Measurements from ENCODE around the gene ADIPOQ. TPM values are rescaled to one million over a fixed set of nuclear protein-coding genes. Genes with fewer than 3 reads are reported as not detected.
A peak's percentile ranks its signal among the peaks of the same experiment; 100 is the strongest.
"Not testable (repeated sequence)": the region's sequence is repeated elsewhere in the genome, so short reads cannot be mapped to it uniquely, and the experiment has no call there.

Gene ADIPOQ
- total RNA-seq, 4 donors from 2014 or later: 0.23 to 34.5 (median 0.57) TPM

DNA sequence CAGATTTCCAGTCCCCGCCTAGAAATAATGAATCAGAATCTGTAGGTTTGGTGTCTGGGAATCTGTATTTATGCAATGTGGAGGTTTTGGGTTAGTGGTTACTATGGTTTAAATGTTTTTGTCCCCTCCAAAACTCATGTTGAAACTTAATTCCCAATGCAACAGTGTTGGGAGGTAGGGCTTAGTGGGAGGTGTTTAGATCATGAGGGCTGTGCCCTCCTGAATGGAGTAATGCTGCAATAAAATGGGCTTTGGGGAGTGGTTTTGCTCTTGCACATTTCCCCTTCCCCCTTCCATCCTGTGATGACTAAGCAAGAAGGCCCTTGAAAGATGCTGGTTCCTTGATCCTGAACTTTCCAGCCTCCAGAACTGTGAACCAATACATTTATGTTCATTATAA is 27.1 kb upstream of the ADIPOQ start:
- Histone ChIP-seq H3K4me3 (no peak overlapping the region), H3K4me1 (no peaks in the 10 kb centered on the region), H3K27ac (no peak overlapping the region), H3K27me3 (peaks cover 15% of the 10 kb centered on the region), H3K9me3 (no peaks in the 10 kb centered on the region), H3K36me3 (no peaks in the 10 kb centered on the region)
- TF ChIP-seq, protein P1, sequence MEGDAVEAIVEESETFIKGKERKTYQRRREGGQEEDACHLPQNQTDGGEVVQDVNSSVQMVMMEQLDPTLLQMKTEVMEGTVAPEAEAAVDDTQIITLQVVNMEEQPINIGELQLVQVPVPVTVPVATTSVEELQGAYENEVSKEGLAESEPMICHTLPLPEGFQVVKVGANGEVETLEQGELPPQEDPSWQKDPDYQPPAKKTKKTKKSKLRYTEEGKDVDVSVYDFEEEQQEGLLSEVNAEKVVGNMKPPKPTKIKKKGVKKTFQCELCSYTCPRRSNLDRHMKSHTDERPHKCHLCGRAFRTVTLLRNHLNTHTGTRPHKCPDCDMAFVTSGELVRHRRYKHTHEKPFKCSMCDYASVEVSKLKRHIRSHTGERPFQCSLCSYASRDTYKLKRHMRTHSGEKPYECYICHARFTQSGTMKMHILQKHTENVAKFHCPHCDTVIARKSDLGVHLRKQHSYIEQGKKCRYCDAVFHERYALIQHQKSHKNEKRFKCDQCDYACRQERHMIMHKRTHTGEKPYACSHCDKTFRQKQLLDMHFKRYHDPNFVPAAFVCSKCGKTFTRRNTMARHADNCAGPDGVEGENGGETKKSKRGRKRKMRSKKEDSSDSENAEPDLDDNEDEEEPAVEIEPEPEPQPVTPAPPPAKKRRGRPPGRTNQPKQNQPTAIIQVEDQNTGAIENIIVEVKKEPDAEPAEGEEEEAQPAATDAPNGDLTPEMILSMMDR (IDR thresholded peaks at IDR 0.05): no peak
- TF ChIP-seq EP300 (IDR thresholded peaks at IDR 0.05) (no peak), POLR2A (IDR thresholded peaks at IDR 0.05) (no peak), POLR2AphosphoS5 (IDR thresholded peaks at IDR 0.05) (no peak)
- no peak for ATAC-seq
- 80 to 89% methylated on average over 1 of the region's 1 CpG for WGBS, 2 donors (ENCODE audit: low coverage in 1 of 2)

DNA sequence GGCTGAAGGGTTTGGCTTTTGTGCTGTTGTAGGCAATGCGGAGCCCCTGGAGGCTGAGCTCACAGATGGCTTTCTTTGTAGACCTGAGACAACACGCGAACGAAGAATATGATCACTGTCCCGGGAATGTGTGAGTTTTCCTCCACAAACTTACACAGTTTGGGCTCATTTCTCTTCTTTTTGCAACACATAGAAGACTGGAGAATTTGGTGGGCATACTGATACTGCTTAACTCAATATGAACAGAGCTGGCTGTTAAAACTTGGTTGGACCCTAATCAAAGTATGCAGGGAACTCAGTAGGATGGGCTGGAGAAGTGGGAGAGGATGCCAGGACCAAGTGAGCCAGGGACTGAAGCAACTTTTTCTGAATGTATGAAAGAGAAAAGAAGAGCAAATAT is 24.0 kb upstream of the ADIPOQ start:
- ATAC-seq: no peak
- Histone ChIP-seq H3K9me3 (no peaks in the 10 kb centered on the region), H3K36me3 (no peaks in the 10 kb centered on the region), H3K4me3 (no peak overlapping the region), H3K27ac (no peak overlapping the region), H3K27me3 (no peaks in the 10 kb centered on the region), H3K4me1 (no peaks in the 10 kb centered on the region)
- TF ChIP-seq POLR2AphosphoS5 (IDR thresholded peaks at IDR 0.05) (no peak), POLR2A (IDR thresholded peaks at IDR 0.05) (no peak), EP300 (IDR thresholded peaks at IDR 0.05) (no peak)
- TF ChIP-seq, protein P1 (IDR thresholded peaks at IDR 0.05): no peak
- WGBS, 2 donors (ENCODE audit: low coverage in 1 of 2): 93% methylated on average over 3 to 5 of the region's 5 CpGs

DNA sequence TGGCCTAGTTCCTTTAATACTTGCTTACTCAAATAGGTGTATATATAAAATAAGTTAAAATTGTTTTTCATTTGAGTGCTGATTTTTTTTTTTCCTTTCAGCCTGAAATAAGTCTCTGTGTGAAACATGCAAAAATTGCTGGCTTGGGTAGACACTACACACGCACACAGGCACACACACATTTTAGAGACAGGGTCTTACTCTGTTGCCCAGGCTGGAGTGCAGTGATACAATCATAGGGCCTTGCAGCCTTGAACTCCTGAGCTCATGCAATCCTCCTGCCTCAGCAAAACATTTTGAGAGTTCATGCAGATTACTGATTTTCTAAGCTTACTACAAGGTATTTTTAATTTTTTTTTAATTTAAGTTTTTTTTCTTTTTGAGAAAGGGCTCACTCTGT is 23.6 kb upstream of the ADIPOQ start:
- no peak overlapping the region for H3K27ac ChIP-seq
- H3K36me3 ChIP-seq: no peaks in the 10 kb centered on the region
- no peak for TF ChIP-seq POLR2AphosphoS5 (IDR thresholded peaks at IDR 0.05)
- TF ChIP-seq EP300 (IDR thresholded peaks at IDR 0.05): no peak
- TF ChIP-seq POLR2A (IDR thresholded peaks at IDR 0.05): no peak
- TF ChIP-seq, protein P1 (IDR thresholded peaks at IDR 0.05): no peak
- H3K4me3 ChIP-seq: no peak overlapping the region
- 82% methylated on average over 1 of the region's 1 CpG; no CpG with 5 or more reads in 1 of the 2 donors for WGBS, 2 donors (ENCODE audit: low coverage in 1 of 2)
- ATAC-seq: no peak
- H3K27me3 ChIP-seq: no peaks in the 10 kb centered on the region
- no peaks in the 10 kb centered on the region for H3K4me1 ChIP-seq
- H3K9me3 ChIP-seq: no peaks in the 10 kb centered on the region

DNA sequence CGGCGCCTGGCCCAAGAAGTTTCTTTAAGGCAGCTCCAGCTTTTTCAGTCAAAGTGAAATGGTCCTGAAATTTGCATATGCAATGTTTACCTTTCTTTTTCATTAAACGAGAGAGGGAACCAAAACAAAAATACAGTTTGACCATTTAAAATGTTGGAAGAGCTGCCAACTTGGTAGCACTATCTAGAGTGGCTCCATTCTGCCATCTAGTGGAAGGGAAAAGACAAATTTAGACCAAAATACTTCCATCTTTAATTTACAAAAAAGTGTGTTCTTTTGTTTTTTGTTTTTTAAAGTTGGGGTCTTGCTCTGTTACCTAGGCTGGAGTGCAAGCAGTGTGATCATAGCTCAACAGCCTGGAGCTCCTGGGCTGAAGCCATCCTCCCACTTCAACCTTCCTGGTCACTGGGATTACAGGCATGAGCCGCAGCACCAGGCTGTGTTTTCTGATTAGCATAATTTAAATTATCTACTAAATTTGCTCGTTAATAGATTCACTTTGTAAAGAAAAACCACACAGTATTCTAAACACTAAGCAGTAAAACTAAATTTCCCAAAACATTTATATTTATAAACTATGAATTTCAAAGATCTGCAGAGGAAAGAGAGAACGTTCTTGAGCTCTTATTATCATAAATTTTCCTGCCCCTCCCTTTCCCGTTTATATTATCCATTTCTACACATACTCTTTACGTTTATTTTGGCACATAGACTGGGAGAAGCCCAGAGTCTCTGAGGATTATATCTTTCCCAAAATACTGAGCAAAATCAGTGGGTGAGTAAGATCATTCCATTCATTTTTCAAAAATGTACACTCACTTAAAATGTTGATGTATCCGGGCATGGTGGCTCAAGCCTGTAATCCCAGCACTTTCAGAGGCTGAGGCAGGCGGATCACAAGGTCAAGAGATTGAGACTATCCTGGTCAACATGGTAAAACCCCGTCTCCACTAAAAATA is 20.8 kb upstream of the ADIPOQ start:
- Histone ChIP-seq H3K9me3 (no peaks in the 10 kb centered on the region), H3K36me3 (no peaks in the 10 kb centered on the region), H3K27me3 (peaks cover 26% of the 10 kb centered on the region), H3K4me3 (no peak overlapping the region), H3K27ac (no peak overlapping the region), H3K4me1 (peaks cover 0 to 18% (median 6%) of the 10 kb centered on the region in 3 donors)
- TF ChIP-seq POLR2A (IDR thresholded peaks at IDR 0.05): no peak
- TF ChIP-seq, protein P1 (IDR thresholded peaks at IDR 0.05): peak in 3 of 4 experiments; percentile 52 to 60 (median 57)
- ATAC-seq: no peak
- 16 to 19% methylated on average over 7 to 8 of the region's 11 CpGs for WGBS, 2 donors (ENCODE audit: low coverage in 1 of 2)

DNA sequence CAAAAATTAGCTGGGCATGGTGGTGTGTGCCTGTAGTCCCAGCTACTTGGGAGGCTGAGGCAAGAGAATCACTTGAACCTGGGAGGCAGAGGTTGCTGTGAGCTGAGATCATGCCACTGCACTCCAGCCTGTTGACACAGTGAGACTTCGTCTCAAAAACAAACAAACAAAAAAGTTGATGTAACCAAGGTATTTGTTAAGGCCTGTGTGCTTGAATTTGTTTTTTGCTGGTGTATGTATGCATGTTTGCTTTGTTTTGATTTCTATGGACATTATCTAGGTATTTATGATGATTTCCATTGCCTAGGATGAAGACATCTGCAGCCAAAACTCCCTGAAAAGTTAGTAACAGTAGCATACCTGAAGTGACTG is 20.1 kb upstream of the ADIPOQ start:
- Histone ChIP-seq H3K27me3 (peaks cover 27% of the 10 kb centered on the region), H3K4me1 (peaks cover 0 to 25% (median 7%) of the 10 kb centered on the region in 3 donors)
- not testable (repeated sequence) for H3K36me3 ChIP-seq, H3K9me3 ChIP-seq, H3K4me3 ChIP-seq, H3K27ac ChIP-seq, ATAC-seq
- WGBS, 2 donors (ENCODE audit: low coverage in 1 of 2): 83 to 89% methylated on average over 1 of the region's 1 CpG
